B cell (primary cell): ENCODE measurements around the gene DDR2. TPM values are rescaled to one million over a fixed set of nuclear protein-coding genes. Genes with fewer than 3 reads are reported as not detected.

Source experiments
- ATAC-seq: fragments of 200-7000 bp; cut with Tn5 transposase; one replicate; pipeline ENCODE4 v1.10.0; 2021; ENCODE audit warnings: low read depth, mild to moderate bottlenecking, moderate number of reproducible peaks, moderate library complexity
- CTCF ChIA-PET: fragments of 350-600 bp; sonication (Branson Sonifier 250); formaldehyde crosslinking; loops from one replicate; lab custom pipeline; 2021; ENCODE audit warnings: antibody characterized with exemption, inconsistent platforms; lab: Charles Lee
- POLR2A ChIA-PET: fragments of 350-600 bp; sonication (Branson Sonifier 250); formaldehyde crosslinking; loops from one replicate; lab custom pipeline; 2021; ENCODE audit warnings: antibody characterized with exemption; lab: Charles Lee
- DNase-seq: peaks from one replicate; pipeline ENCODE4 v3.0.0; 2013
- H2AFZ ChIP-seq: 2 replicates; pipeline ENCODE4 v1.6.1; 2012; ENCODE audit warnings: mild to moderate bottlenecking, low read depth, low read length; ENCODE audit not compliant: insufficient read depth, poor library complexity, severe bottlenecking
- H3K27ac ChIP-seq, 2 donors: 1 replicate in 1 of 2; 2 replicates in 1 of 2; pipeline ENCODE4 v1.5.1; 2012 to 2013; ENCODE audit warnings: low read length in 2 of 2, mild to moderate bottlenecking in 2 of 2, moderate library complexity in 1 of 2
- H3K27me3 ChIP-seq, 4 experiments: fragments of 200-600 bp in 1 of 4; sonication (generic) in 1 of 4; replicated peaks in 1 of 4; 1 replicate in 2 of 4; 2 replicates in 2 of 4; pipeline versions ENCODE4 v1.6.1 to v1.7.0; 2013 to 2016; ENCODE audit warnings: low read length in 3 of 4, mild to moderate bottlenecking in 2 of 4, mixed read lengths in 1 of 4, moderate library complexity in 1 of 4; ENCODE audit not compliant: insufficient read depth in 4 of 4, control insufficient read depth in 3 of 4; ENCODE audit errors: control extremely low read depth in 1 of 4
- H3K36me3 ChIP-seq, 2 experiments: replicated peaks in 1 of 2; 1 replicate in 1 of 2; 2 replicates in 1 of 2; pipeline versions ENCODE4 v1.6.1 to v1.7.1; 2013; ENCODE audit warnings: low read length in 1 of 2; ENCODE audit not compliant: insufficient read depth in 2 of 2, control insufficient read depth in 1 of 2; ENCODE audit errors: control extremely low read depth in 1 of 2, extremely low read depth in 1 of 2
- H3K4me1 ChIP-seq, 2 donors: fragments of 200-600 bp in 1 of 2; sonication (generic) in 1 of 2; 1 replicate in 1 of 2; 2 replicates in 1 of 2; pipeline versions ENCODE4 v1.5.1 to v1.6.1; 2013 to 2017; ENCODE audit warnings: low read length in 2 of 2; ENCODE audit not compliant: control insufficient read depth in 2 of 2, insufficient read depth in 2 of 2
- H3K4me2 ChIP-seq: replicated peaks from 2 replicates; pipeline ENCODE3; 2012; ENCODE audit warnings: mild to moderate bottlenecking, low read depth, low read length; ENCODE audit not compliant: poor library complexity, severe bottlenecking
- H3K4me3 ChIP-seq, 5 experiments: fragments of 200-600 bp in 1 of 5; sonication (generic) in 1 of 5; 1 replicate in 3 of 5; 2 replicates in 2 of 5; pipeline versions ENCODE4 v1.5.1 to v1.7.0; 2011 to 2016; ENCODE audit warnings: low read length in 4 of 5, mild to moderate bottlenecking in 4 of 5, low read depth in 2 of 5, control low read depth in 1 of 5, moderate library complexity in 1 of 5; ENCODE audit not compliant: insufficient read depth in 1 of 5; ENCODE audit errors: control extremely low read depth in 1 of 5, extremely low read depth in 1 of 5
- H3K79me2 ChIP-seq: fragments of 200-600 bp; sonication (generic); one replicate; pipeline ENCODE4 v1.6.0; 2016; ENCODE audit warnings: low read length; ENCODE audit not compliant: control insufficient read depth, insufficient read depth
- H3K9ac ChIP-seq: fragments of 200-600 bp; sonication (generic); 2 replicates; pipeline ENCODE4 v1.6.1; 2017; ENCODE audit warnings: mild to moderate bottlenecking, low read length, moderate library complexity
- H3K9me3 ChIP-seq, 3 donors: one replicate each; pipeline versions ENCODE4 v1.6.1 to v1.7.1; 2013; ENCODE audit warnings: low read length in 2 of 3; ENCODE audit not compliant: control insufficient read depth in 2 of 3, insufficient read depth in 1 of 3; ENCODE audit errors: control extremely low read depth in 1 of 3
- H4K20me1 ChIP-seq: 2 replicates; pipeline ENCODE4 v1.6.0; 2012; ENCODE audit warnings: mild to moderate bottlenecking, low read length; ENCODE audit not compliant: insufficient read depth, control insufficient read depth, poor library complexity, severe bottlenecking
- H3K27ac Mint-ChIP-seq: one replicate; pipeline ENCODE4 v1.8.0; 2021; ENCODE audit warnings: mixed read lengths
- H3K27me3 Mint-ChIP-seq: one replicate; pipeline ENCODE4 v1.8.0; 2021; ENCODE audit warnings: mixed read lengths
- H3K4me1 Mint-ChIP-seq: one replicate; pipeline ENCODE4 v1.8.0; 2021; ENCODE audit warnings: mixed read lengths
- H3K4me3 Mint-ChIP-seq: one replicate; pipeline ENCODE4 v1.8.0; 2021; ENCODE audit warnings: mixed read lengths
- H3K9me3 Mint-ChIP-seq: one replicate; pipeline ENCODE4 v1.8.0; 2022; ENCODE audit warnings: mixed read lengths; ENCODE audit not compliant: insufficient read depth
- EZH2 ChIP-seq: IDR thresholded peaks from 2 replicates; pipeline ENCODE4 v1.6.1; 2012; ENCODE audit warnings: borderline replicate concordance, low read depth, mild to moderate bottlenecking, moderate library complexity, low read length; ENCODE audit not compliant: insufficient read depth, poor library complexity, severe bottlenecking
- WGBS: methylation state at CpG from one replicate; pipeline ENCODE4 v1.1.5; 2013; ENCODE audit warnings: missing lambda C conversion rate; ENCODE audit not compliant: insufficient coverage; 5-methylcytosine and 5-hydroxymethylcytosine counted together
- intact Hi-C: fragments of 100-400 bp; cut with micrococcal nuclease; formaldehyde crosslinking; loops from one replicate; pipeline ENCODE4 v1.10.0; 2022
- polyA plus RNA-seq: library from polyadenylated mRNA; depleted of rRNA; stranded (reverse); fragments of >200 nt; gene quantifications from 2 replicates; pipeline ENCODE4 v1.2.3, GENCODE V29; 2012
- total RNA-seq, 2 donors: library from RNA; stranded (reverse); fragments of 120-200 nt in 1 of 2; gene quantifications; 1 replicate in 1 of 2; 2 replicates in 1 of 2; pipeline versions ENCODE4 v1.2.3 to v1.2.4, GENCODE V29; 2013 to 2022
- TF ChIP-seq, protein P1 (sequence below): fragments of 200-600 bp; IDR thresholded peaks from one replicate; pipeline ENCODE4 v1.8.0; 2022; ENCODE audit warnings: antibody characterized with exemption, mild to moderate bottlenecking

DDR2 gene
- total and polyA plus RNA-seq, 2 donors (not counting 1 experiment from before 2014, with no cell fraction given), result 0.12 to 0.24 TPM

GRCh38 chr1:162587347-162587746, 44.9 kb upstream of the DDR2 start:
- H3K4me3 ChIP-seq, result no peak overlapping the region
- ChIA-PET POLR2A (no interaction called here), CTCF (no interaction called here)
- DNase-seq, result no peak
- H3K27me3 Mint-ChIP-seq, result no peaks in the 10 kb centered on the region
- H3K36me3 ChIP-seq, result peaks cover 2 to 12% of the 10 kb centered on the region in 2 experiments
- no peak overlapping the region for H3K9ac ChIP-seq
- no peak overlapping the region for H3K4me3 Mint-ChIP-seq
- H3K27me3 ChIP-seq, result no peaks in the 10 kb centered on the region
- no peak overlapping the region for H3K27ac ChIP-seq
- H3K4me1 Mint-ChIP-seq, result no peaks in the 10 kb centered on the region
- H3K9me3 ChIP-seq, result no peaks in the 10 kb centered on the region
- no peaks in the 10 kb centered on the region for H3K4me1 ChIP-seq
- no peak for ATAC-seq
- H4K20me1 ChIP-seq, result no peaks in the 10 kb centered on the region
- WGBS, result no CpG with 5 or more reads among the region's 6 CpGs
- no peaks in the 10 kb centered on the region for H3K79me2 ChIP-seq
- H2AFZ ChIP-seq, result no peak overlapping the region
- no peak for TF ChIP-seq EZH2
- TF ChIP-seq, protein P1, sequence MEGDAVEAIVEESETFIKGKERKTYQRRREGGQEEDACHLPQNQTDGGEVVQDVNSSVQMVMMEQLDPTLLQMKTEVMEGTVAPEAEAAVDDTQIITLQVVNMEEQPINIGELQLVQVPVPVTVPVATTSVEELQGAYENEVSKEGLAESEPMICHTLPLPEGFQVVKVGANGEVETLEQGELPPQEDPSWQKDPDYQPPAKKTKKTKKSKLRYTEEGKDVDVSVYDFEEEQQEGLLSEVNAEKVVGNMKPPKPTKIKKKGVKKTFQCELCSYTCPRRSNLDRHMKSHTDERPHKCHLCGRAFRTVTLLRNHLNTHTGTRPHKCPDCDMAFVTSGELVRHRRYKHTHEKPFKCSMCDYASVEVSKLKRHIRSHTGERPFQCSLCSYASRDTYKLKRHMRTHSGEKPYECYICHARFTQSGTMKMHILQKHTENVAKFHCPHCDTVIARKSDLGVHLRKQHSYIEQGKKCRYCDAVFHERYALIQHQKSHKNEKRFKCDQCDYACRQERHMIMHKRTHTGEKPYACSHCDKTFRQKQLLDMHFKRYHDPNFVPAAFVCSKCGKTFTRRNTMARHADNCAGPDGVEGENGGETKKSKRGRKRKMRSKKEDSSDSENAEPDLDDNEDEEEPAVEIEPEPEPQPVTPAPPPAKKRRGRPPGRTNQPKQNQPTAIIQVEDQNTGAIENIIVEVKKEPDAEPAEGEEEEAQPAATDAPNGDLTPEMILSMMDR, result no peak
- intact Hi-C loops, result no loop called here
- H3K9me3 Mint-ChIP-seq, result no peaks in the 10 kb centered on the region
- no peak overlapping the region for H3K27ac Mint-ChIP-seq
- no peak overlapping the region for H3K4me2 ChIP-seq

DNA sequence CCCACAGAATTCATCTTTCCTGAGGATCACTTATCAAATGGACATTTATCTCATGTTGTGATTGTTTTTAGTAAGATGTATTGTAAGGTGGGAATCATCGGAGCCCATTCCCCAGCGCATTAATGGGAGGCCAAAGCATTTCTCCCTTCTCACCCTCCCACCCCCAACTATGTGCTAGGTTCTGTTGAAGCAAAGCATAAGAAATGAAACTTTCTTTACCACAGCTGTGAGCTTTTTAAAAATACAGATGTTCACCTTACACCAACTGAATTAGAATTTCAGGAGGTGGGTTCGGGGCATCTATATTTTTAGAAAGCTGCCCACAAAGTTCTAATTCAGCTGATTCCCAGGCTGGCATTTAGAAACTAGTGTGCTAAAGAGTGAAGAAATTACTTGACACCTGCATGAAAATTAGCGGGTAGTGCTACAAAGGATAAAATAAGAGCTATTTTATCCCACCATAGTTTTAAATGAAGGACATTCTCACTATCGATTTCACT, 44.5 kb upstream of the DDR2 start:
- H3K9me3 ChIP-seq, result no peaks in the 10 kb centered on the region
- no peaks in the 10 kb centered on the region for H3K4me1 Mint-ChIP-seq
- WGBS, result no CpG with 5 or more reads among the region's 5 CpGs
- H3K9me3 Mint-ChIP-seq, result no peaks in the 10 kb centered on the region
- H3K79me2 ChIP-seq, result no peaks in the 10 kb centered on the region
- no peak overlapping the region for H3K27ac ChIP-seq
- no peak overlapping the region for H3K9ac ChIP-seq
- H3K4me3 Mint-ChIP-seq, result no peak overlapping the region
- ChIA-PET POLR2A (no interaction called here), CTCF (no interaction called here)
- no peaks in the 10 kb centered on the region for H4K20me1 ChIP-seq
- intact Hi-C loops, result no loop called here
- H3K4me2 ChIP-seq, result no peak overlapping the region
- DNase-seq, result no peak
- peaks cover 2 to 15% of the 10 kb centered on the region in 2 experiments for H3K36me3 ChIP-seq
- H3K27ac Mint-ChIP-seq, result no peak overlapping the region
- no peak overlapping the region for H2AFZ ChIP-seq
- H3K4me3 ChIP-seq, result no peak overlapping the region
- no peaks in the 10 kb centered on the region for H3K27me3 Mint-ChIP-seq
- H3K27me3 ChIP-seq, result no peaks in the 10 kb centered on the region
- ATAC-seq, result no peak
- no peak for TF ChIP-seq EZH2
- TF ChIP-seq, protein P1, result no peak
- H3K4me1 ChIP-seq, result no peaks in the 10 kb centered on the region
